Fibroblast of villous mesenchyme (primary cell): Measurements from ENCODE around the gene NDUFB7. TPM values are rescaled to one million over a fixed set of nuclear protein-coding genes. Genes with fewer than 3 reads are reported as not detected.
"Not testable (repeated sequence)": the region's sequence is repeated elsewhere in the genome, so short reads cannot be mapped to it uniquely, and the experiment has no call there.

Experiments
- DNase-seq: peaks from one replicate; pipeline ENCODE4 v3.0.0-alpha.2; 2010; ENCODE audit warnings: low read depth
- H3K4me3 ChIP-seq: 2 replicates; pipeline ENCODE4 v1.5.1; 2011; ENCODE audit warnings: low read depth, mild to moderate bottlenecking, low read length
- CTCF ChIP-seq: IDR thresholded peaks from 2 replicates; pipeline ENCODE4 v1.5.1; 2012; ENCODE audit warnings: low read depth, mild to moderate bottlenecking, low read length; ENCODE audit not compliant: insufficient read depth
- total RNA-seq: library from RNA; depleted of rRNA; stranded (reverse); fragments of >200 nt; gene quantifications from 2 replicates; pipeline ENCODE4 v1.2.3, GENCODE V29; 2012

Gene NDUFB7
- total RNA-seq, 1 donor, result 216 TPM

- no peak overlapping the region for H3K4me3 ChIP-seq
- TF ChIP-seq CTCF, result no peak
- no peak for DNase-seq
Measured at GRCh38 chr19:14553042-14553938, 18.6 kb downstream of the NDUFB7 start.

DNA sequence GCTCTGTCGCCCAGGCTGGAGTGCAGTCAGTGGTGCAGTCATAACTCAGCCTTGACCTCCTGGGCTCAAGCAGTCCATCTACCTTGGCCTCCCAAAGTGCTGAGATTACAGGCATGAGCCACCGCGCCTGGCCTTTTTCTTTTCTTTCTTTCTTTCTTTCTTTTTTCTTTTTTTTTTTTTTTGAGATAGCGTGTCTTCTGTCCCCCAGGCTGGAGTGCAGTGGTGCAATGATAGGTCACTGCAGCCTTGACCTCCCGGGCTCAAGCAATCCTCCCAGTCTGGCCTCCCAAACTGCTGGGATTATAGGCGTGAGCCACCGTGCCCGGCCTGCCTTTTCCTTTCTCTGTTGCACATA is 19.9 kb downstream of the NDUFB7 start:
- DNase-seq, H3K4me3 ChIP-seq: not testable (repeated sequence)

- H3K4me3 ChIP-seq, result not testable (repeated sequence)
- peak; percentile 57 for TF ChIP-seq CTCF
- peak; percentile 87 for DNase-seq
Measured at GRCh38 chr19:14551134-14552005, 20.5 kb downstream of the NDUFB7 start.

DNA sequence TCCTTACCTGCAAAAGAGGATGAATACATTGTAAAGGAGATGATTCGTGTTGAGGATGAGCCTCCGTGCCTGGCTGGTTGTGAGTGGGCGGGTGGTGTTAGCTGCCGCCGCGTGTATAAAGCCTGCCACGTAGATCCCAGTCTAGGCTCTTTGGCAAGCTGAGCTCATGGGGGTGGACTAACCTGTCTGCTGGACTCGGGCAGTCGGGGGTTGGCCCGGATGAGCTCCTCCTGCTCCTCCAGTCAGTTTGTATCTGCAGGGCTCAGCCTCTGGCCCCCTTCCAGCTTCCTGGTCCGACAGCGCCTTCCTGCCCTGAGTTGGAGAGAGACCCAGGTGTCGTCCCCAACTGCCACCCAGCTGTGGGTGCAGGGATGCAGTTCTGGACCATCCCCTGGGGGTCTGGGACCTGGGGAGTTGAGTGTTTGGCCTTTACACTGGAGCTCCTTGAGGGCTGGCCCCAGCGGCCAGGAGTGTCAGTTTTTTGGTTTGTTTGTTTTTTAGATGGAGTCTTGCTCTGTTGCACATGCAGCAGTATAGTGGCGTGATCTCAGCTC is 21.6 kb downstream of the NDUFB7 start:
- TF ChIP-seq CTCF, result no peak
- no peak overlapping the region for H3K4me3 ChIP-seq
- DNase-seq, result peak; percentile 60

DNA sequence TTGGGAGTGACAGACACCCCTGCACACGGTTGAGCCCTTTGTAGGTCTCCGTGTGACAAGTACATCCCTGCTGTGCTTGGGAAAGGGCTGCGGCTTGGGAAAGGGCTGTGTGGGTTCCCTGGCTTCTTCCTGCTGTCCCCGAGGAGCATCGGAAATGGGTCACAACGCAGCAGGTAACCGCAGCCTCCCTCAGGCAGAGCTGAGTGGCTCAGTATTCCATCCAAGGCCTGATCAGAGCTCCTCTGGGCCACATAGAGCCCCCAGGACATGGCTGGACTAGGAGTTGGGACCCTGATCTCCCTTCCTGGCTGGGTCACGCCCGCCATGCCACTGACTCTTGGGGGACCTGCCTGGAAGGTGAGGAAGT is 26.2 kb downstream of the NDUFB7 start:
- no peak for TF ChIP-seq CTCF
- DNase-seq, result no peak
- H3K4me3 ChIP-seq, result no peak overlapping the region

DNA sequence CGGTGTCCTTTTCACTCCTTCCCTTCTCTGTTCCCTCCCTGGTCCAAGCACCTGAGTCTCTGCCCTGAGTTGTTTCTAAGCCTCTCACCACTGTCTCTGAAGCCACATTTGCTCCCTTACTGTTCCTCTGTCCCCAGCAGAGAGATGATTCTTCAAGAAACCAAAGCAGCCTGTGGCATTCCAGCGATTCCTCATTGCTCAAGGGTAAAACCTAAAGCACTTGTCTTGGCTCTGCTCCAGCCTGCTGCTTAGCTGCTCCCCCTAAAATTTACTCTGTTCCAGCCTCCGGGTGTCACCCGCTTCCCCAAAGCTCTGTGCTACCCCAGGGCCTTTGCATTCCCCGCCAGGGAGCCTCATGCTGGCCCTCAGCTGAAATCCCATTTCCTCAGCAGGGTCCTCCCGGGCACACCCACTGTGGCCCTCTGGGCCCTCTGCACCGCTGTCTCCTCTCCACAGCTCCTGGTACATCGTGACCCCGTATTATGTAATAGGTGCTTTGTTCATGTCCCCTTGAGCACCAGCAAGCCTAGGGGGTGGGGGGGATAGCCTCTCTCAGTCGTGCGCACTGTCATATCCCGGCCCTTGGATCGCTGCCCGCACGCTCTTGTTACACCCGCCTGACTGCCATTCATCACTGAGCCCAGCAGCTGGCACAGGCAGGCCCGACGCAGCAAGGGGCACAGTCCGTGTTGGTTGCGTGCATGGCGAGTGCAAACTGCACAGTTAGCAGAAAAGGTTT is 26.7 kb downstream of the NDUFB7 start:
- TF ChIP-seq CTCF, result no peak
- no peak overlapping the region for H3K4me3 ChIP-seq
- DNase-seq, result peak; percentile 14
